H1 (cell line): ENCODE measurements around the gene SBF1. TPM values are rescaled to one million over a fixed set of nuclear protein-coding genes. Genes with fewer than 3 reads are reported as not detected.

Experiments used
- CTCF ChIA-PET: fragments of 300-600 bp; sonication (Branson Sonifier 250); formaldehyde crosslinking; loops from one replicate; lab custom pipeline; 2021; ENCODE audit not compliant: partially characterized antibody; lab: Charles Lee
- POLR2A ChIA-PET: fragments of 300-600 bp; sonication (Branson Sonifier 250); formaldehyde crosslinking; loops from one replicate; lab custom pipeline; 2021; ENCODE audit warnings: inconsistent platforms; ENCODE audit not compliant: partially characterized antibody; lab: Charles Lee
- DNase-seq, 2 experiments: peaks; one replicate each; pipeline versions ENCODE4 v3.0.0 to v3.0.0-alpha.2; 2010 to 2022; ENCODE audit warnings: low spot score in 2 of 2, low read depth in 1 of 2, mixed read lengths in 1 of 2
- FAIRE-seq: peaks from 2 replicates; lab custom pipeline; 2011; peaks lifted over from hg19 to GRCh38; lab: Jason Lieb, UNC
- H2AFZ ChIP-seq: 2 replicates; pipeline ENCODE4 v1.8.1; 2012; ENCODE audit warnings: low read length, inconsistent platforms
- H2AK5ac ChIP-seq: 2 replicates; pipeline ENCODE4 v1.6.1; 2013; ENCODE audit warnings: low read depth, low read length
- H2BK120ac ChIP-seq: replicated peaks from 2 replicates; pipeline ENCODE3; 2013; ENCODE audit warnings: low read depth, low read length, inconsistent platforms
- H2BK12ac ChIP-seq: 2 replicates; pipeline ENCODE4 v1.6.1; 2013; ENCODE audit warnings: low read depth, low read length
- H2BK15ac ChIP-seq: 2 replicates; pipeline ENCODE4 v1.6.1; 2013; ENCODE audit warnings: low read length
- H2BK20ac ChIP-seq: 2 replicates; pipeline ENCODE4 v1.6.1; 2013; ENCODE audit warnings: low read length
- H2BK5ac ChIP-seq: 2 replicates; pipeline ENCODE4 v1.6.1; 2013; ENCODE audit warnings: low read depth, low read length
- H3K14ac ChIP-seq: 2 replicates; pipeline ENCODE4 v1.6.1; 2013; ENCODE audit warnings: inconsistent platforms; ENCODE audit not compliant: insufficient read length
- H3K18ac ChIP-seq: 2 replicates; pipeline ENCODE4 v1.6.1; 2013; ENCODE audit warnings: low read length; ENCODE audit errors: extremely low read depth
- H3K23ac ChIP-seq: 2 replicates; pipeline ENCODE4 v1.6.1; 2013; ENCODE audit warnings: inconsistent platforms; ENCODE audit not compliant: insufficient read length
- H3K23me2 ChIP-seq: 2 replicates; pipeline ENCODE4 v1.6.1; 2013; ENCODE audit warnings: low read depth, low read length
- H3K27ac ChIP-seq: 2 replicates; pipeline ENCODE4 v1.6.1; 2011; ENCODE audit warnings: low read depth, low read length, inconsistent platforms
- H3K27me3 ChIP-seq, 4 experiments: replicated peaks in 1 of 4; 1 replicate in 1 of 4; 2 replicates in 3 of 4; pipeline versions ENCODE4 v1.6.1 to v1.8.1; 2011 to 2013; ENCODE audit warnings: low read length in 3 of 4, mild to moderate bottlenecking in 3 of 4, inconsistent platforms in 2 of 4, mixed read lengths in 2 of 4, moderate library complexity in 1 of 4; ENCODE audit not compliant: control insufficient read depth in 3 of 4, insufficient read depth in 3 of 4; ENCODE audit errors: extremely low read depth in 1 of 4
- H3K36me3 ChIP-seq, 4 experiments: 2 replicates each; pipeline versions ENCODE4 v1.6.1 to v1.8.1; 2011 to 2013; ENCODE audit warnings: mild to moderate bottlenecking in 4 of 4, low read length in 3 of 4, moderate library complexity in 2 of 4, control low read depth in 1 of 4, inconsistent platforms in 1 of 4; ENCODE audit not compliant: insufficient read depth in 4 of 4, control insufficient read depth in 2 of 4
- H3K4ac ChIP-seq: replicated peaks from 2 replicates; pipeline ENCODE3; 2013; ENCODE audit warnings: low read length, low read depth, mixed read lengths, inconsistent platforms; ENCODE audit not compliant: insufficient read length
- H3K4me1 ChIP-seq, 4 experiments: replicated peaks in 1 of 4; 1 replicate in 1 of 4; 2 replicates in 3 of 4; pipeline versions ENCODE4 v1.6.1 to v1.8.1; 2011 to 2013; ENCODE audit warnings: low read length in 3 of 4, inconsistent platforms in 2 of 4, mixed read lengths in 1 of 4; ENCODE audit not compliant: insufficient read depth in 4 of 4, control insufficient read depth in 3 of 4
- H3K4me2 ChIP-seq, 2 experiments: 2 replicates each; pipeline versions ENCODE4 v1.6.1 to v1.8.1; 2011 to 2013; ENCODE audit warnings: low read depth in 2 of 2, low read length in 2 of 2, control low read depth in 1 of 2, inconsistent platforms in 1 of 2, mild to moderate bottlenecking in 1 of 2; ENCODE audit not compliant: insufficient read depth in 1 of 2
- H3K4me3 ChIP-seq, 4 experiments: fragments of 200-600, 300-600 bp in 1 of 4; sonication (generic), shearing (Covaris generic), sonication (Bioruptor Twin) in 1 of 4; 2 replicates each; pipeline versions ENCODE4 v1.5.1 to v1.8.1; 2011 to 2016; ENCODE audit warnings: low read length in 4 of 4, low read depth in 3 of 4, control low read depth in 2 of 4, inconsistent platforms in 2 of 4, mild to moderate bottlenecking in 2 of 4, mixed read lengths in 1 of 4, moderate library complexity in 1 of 4; ENCODE audit not compliant: insufficient read depth in 2 of 4; ENCODE audit errors: extremely low read depth in 1 of 4
- H3K56ac ChIP-seq: replicated peaks from 2 replicates; pipeline ENCODE3; 2013; ENCODE audit warnings: low read depth, mild to moderate bottlenecking, mixed read lengths, low read length, inconsistent platforms; ENCODE audit not compliant: insufficient read length
- H3K79me1 ChIP-seq: 2 replicates; pipeline ENCODE4 v1.6.1; 2013; ENCODE audit warnings: low read depth, low read length, control low read depth
- H3K79me2 ChIP-seq, 2 experiments: 2 replicates each; pipeline versions ENCODE4 v1.6.1 to v1.8.1; 2012 to 2013; ENCODE audit warnings: low read length in 2 of 2, mild to moderate bottlenecking in 2 of 2, inconsistent platforms in 1 of 2; ENCODE audit not compliant: insufficient read depth in 2 of 2, control insufficient read depth in 1 of 2
- H3K9ac ChIP-seq, 4 experiments: replicated peaks in 1 of 4; 1 replicate in 1 of 4; 2 replicates in 3 of 4; pipeline versions ENCODE4 v1.6.1 to v1.8.1; 2011 to 2013; ENCODE audit warnings: low read depth in 3 of 4, low read length in 3 of 4, control low read depth in 2 of 4, mild to moderate bottlenecking in 2 of 4, moderate library complexity in 2 of 4, inconsistent platforms in 1 of 4; ENCODE audit errors: extremely low read depth in 1 of 4
- H3K9me3 ChIP-seq, 2 experiments: 2 replicates each; pipeline versions ENCODE4 v1.6.1 to v1.8.1; 2012 to 2013; ENCODE audit warnings: mild to moderate bottlenecking in 2 of 2, moderate library complexity in 2 of 2, control low read depth in 1 of 2, inconsistent platforms in 1 of 2, low read depth in 1 of 2, low read length in 1 of 2, mixed read lengths in 1 of 2; ENCODE audit not compliant: insufficient read depth in 2 of 2
- H4K20me1 ChIP-seq, 2 experiments: replicated peaks in 1 of 2; 2 replicates each; pipeline versions ENCODE3 to v1.8.1; 2011 to 2013; ENCODE audit warnings: inconsistent platforms in 2 of 2, low read length in 2 of 2, mild to moderate bottlenecking in 1 of 2; ENCODE audit not compliant: insufficient read depth in 2 of 2, control insufficient read depth in 1 of 2
- H4K5ac ChIP-seq: 2 replicates; pipeline ENCODE4 v1.6.1; 2013; ENCODE audit warnings: low read length, low read depth, mixed read lengths, inconsistent platforms; ENCODE audit not compliant: insufficient read length
- H4K8ac ChIP-seq: 2 replicates; pipeline ENCODE4 v1.8.0; 2013; ENCODE audit warnings: mild to moderate bottlenecking, moderate library complexity, low read length, inconsistent platforms; ENCODE audit not compliant: insufficient read depth; ENCODE audit errors: extremely low read depth
- H4K91ac ChIP-seq: replicated peaks from 2 replicates; pipeline ENCODE3; 2013; ENCODE audit warnings: low read length, mixed read lengths, inconsistent platforms; ENCODE audit not compliant: insufficient read length
- ATF2 ChIP-seq: IDR thresholded peaks from 2 replicates; pipeline ENCODE4 v1.6.1; 2012; ENCODE audit warnings: low read length, inconsistent platforms
- ATF3 ChIP-seq: IDR thresholded peaks from 2 replicates; pipeline ENCODE4 v1.6.1; 2011; ENCODE audit warnings: low read depth, mild to moderate bottlenecking, low read length; ENCODE audit not compliant: insufficient read depth
- BCL11A ChIP-seq, 2 experiments: IDR thresholded peaks; one replicate each; pipeline ENCODE4 v1.6.1; 2011; ENCODE audit warnings: low read depth in 2 of 2, low read length in 2 of 2, mild to moderate bottlenecking in 2 of 2
- GABPA ChIP-seq: IDR thresholded peaks from 2 replicates; pipeline ENCODE4 v1.6.1; 2011; ENCODE audit warnings: mild to moderate bottlenecking, low read length, moderate library complexity, borderline replicate concordance; ENCODE audit not compliant: insufficient read depth
- PHF8 ChIP-seq: fragments of 200-600 bp; sonication (generic); conservative IDR thresholded peaks from 2 replicates; pipeline ENCODE4 v1.7.1; 2012; ENCODE audit warnings: low read depth, mild to moderate bottlenecking, inconsistent platforms, low read length, moderate library complexity
- RBBP5 ChIP-seq: IDR thresholded peaks from 2 replicates; pipeline ENCODE4 v1.7.1; 2012; ENCODE audit warnings: low read depth, mild to moderate bottlenecking, inconsistent platforms, low read length, moderate library complexity, borderline replicate concordance
- TAF1 ChIP-seq: IDR thresholded peaks from 2 replicates; pipeline ENCODE4 v1.6.1; 2011; ENCODE audit warnings: mild to moderate bottlenecking, low read depth, low read length
- TCF12 ChIP-seq: IDR thresholded peaks from 2 replicates; pipeline ENCODE4 v1.6.1; 2011; ENCODE audit warnings: low read depth, mild to moderate bottlenecking, low read length
- WGBS, 2 experiments: shearing (Covaris generic) in 1 of 2; methylation state at CpG; one replicate each; pipeline versions ENCODE4 v1.1.6 to v1.1.7; 2013 to 2015; ENCODE audit warnings: low lambda C conversion rate in 2 of 2, mixed read lengths in 2 of 2, inconsistent platforms in 1 of 2, low coverage in 1 of 2, missing lambda C conversion rate in 1 of 2; ENCODE audit not compliant: insufficient replicate concordance in 2 of 2, insufficient coverage in 1 of 2, insufficient read length in 1 of 2; ENCODE audit errors: extremely low coverage in 1 of 2, missing lambda C conversion rate in 1 of 2; 5-methylcytosine and 5-hydroxymethylcytosine counted together
- polyA plus RNA-seq, 7 experiments: library from polyadenylated mRNA; depleted of rRNA in 3 of 7; stranded (reverse) in 5 of 7; unstranded in 2 of 7; fragments of >200 nt in 5 of 7; fragments of 200-250 nt in 2 of 7; gene quantifications; 1 replicate in 5 of 7; 2 replicates in 1 of 7; 4 replicates in 1 of 7; pipeline versions ENCODE4 v1.2.1 to v1.2.3, GENCODE V29; 2011 to 2013; ENCODE audit warnings: missing spikeins in 2 of 7, mixed read lengths in 2 of 7
- total RNA-seq: library from RNA; stranded (reverse); fragmentation: NEBNext Ultra II Directional; extraction: Animal tissue kit (Norgen Biotek cat#: 25700); gene quantifications from 2 replicates; pipeline ENCODE4 v1.2.1, GENCODE V29; 2021
- TF ChIP-seq, protein P1 (sequence below): IDR thresholded peaks from 2 replicates; pipeline ENCODE4 v1.6.1; 2012; ENCODE audit warnings: inconsistent platforms

The SBF1 gene
- total and polyA plus RNA-seq, 2 of the 8 experiments (the other 6 are each of a cell fraction or from before 2014, with no cell fraction given): 29.1 to 71.5 TPM

- Histone ChIP-seq H3K27ac (no peak overlapping the region; the same call in 1 of the 2 replicates), H4K5ac (no peak overlapping the region), H4K20me1 (peaks cover 41 to 62% of the 10 kb centered on the region in 2 experiments), H2BK120ac (no peak overlapping the region), H3K4me1 (peaks cover 0 to 24% (median 16%) of the 10 kb centered on the region in 4 experiments; a peak in 6 of 7 replicates), H3K9ac (no peak overlapping the region), H4K91ac (no peak overlapping the region), H3K79me1 (peaks cover 34% of the 10 kb centered on the region), H3K79me2 (peaks cover 0 to 59% of the 10 kb centered on the region in 2 experiments; a peak in 3 of 4 replicates), H2AK5ac (no peak overlapping the region), H2BK15ac (0 out of 2 replicates have a peak overlapping the region, but pooled peaks have one; percentile 72), H3K23me2 (peaks cover 8% of the 10 kb centered on the region; the same call in 1 of the 2 replicates), H3K18ac (no peak overlapping the region), H4K8ac (no peak overlapping the region), H2BK12ac (no peak overlapping the region), H3K27me3 (no peaks in the 10 kb centered on the region; a peak in 1 of 7 replicates), H3K56ac (no peak overlapping the region), H3K9me3 (no peaks in the 10 kb centered on the region), H3K4me3 (no peak overlapping the region), H2BK20ac (no peak overlapping the region), H3K14ac (no peak overlapping the region), H2BK5ac (peak overlapping the region; percentile 71; the same call in 1 of the 2 replicates), H3K36me3 (peaks cover 10 to 20% (median 19%) of the 10 kb centered on the region in 4 experiments), H2AFZ (no peak overlapping the region), H3K4me2 (peak overlapping the region in 1 of 2 experiments; percentile 47; a peak in 1 of 4 replicates), H3K4ac (peak overlapping the region; percentile 49), H3K23ac (no peak overlapping the region)
- FAIRE-seq (no peak), DNase-seq (no peak)
- TF ChIP-seq GABPA (no peak), TCF12 (no peak), BCL11A (IDR thresholded peaks at IDR 0.05; ENCODE audit: low read depth in 2 of 2, low read length in 2 of 2) (no peak), RBBP5 (no peak), ATF3 (no peak), ATF2 (no peak), TAF1 (no peak), PHF8 (no peak)
- TF ChIP-seq, protein P1, sequence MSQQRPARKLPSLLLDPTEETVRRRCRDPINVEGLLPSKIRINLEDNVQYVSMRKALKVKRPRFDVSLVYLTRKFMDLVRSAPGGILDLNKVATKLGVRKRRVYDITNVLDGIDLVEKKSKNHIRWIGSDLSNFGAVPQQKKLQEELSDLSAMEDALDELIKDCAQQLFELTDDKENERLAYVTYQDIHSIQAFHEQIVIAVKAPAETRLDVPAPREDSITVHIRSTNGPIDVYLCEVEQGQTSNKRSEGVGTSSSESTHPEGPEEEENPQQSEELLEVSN: no peak
- ChIA-PET POLR2A (interaction anchor here (0.7 to 2.8 kb wide), 8 partner anchors 10 to 163 kb away, joined by 3 to 7 read pairs (median 4); partner anchors contain the start of genes LMF2 and PLXNB2), CTCF (interaction anchor here (0.5 to 9.1 kb wide), 11 partner anchors 10 to 220 kb away, joined by 3 to 60 read pairs (median 4); partner anchors contain the start of gene HDAC10)
- 87% methylated on average over 6 of the region's 6 CpGs; no CpG with 5 or more reads in 1 of the 2 experiments for WGBS, 2 experiments
These were observed 4.3 kb downstream of the SBF1 start for GRCh38 chr22:50470491-50470890.
